Tibial nerve (tissue), 4 donors: ENCODE data around the gene CCDC177. TPM values are rescaled to one million over a fixed set of nuclear protein-coding genes. Genes with fewer than 3 reads are reported as not detected.

ENCODE experiments used
- DNase-seq, 2 donors: peaks; one replicate each; pipeline ENCODE4 v3.0.0-alpha.2; 2019; ENCODE audit warnings: low spot score in 2 of 2
- H3K27ac ChIP-seq, 4 donors: fragments of 200-600 bp; sonication (generic) in 3 of 4; one replicate each; pipeline ENCODE4 v1.5.1; 2017 to 2019; ENCODE audit warnings: mild to moderate bottlenecking in 1 of 4
- H3K27me3 ChIP-seq, 2 donors: fragments of 200-600 bp; sonication (generic) in 1 of 2; one replicate each; pipeline versions ENCODE4 v1.5.1 to v1.6.0; 2017 to 2019
- H3K36me3 ChIP-seq, 3 donors: fragments of 200-600 bp; sonication (generic); one replicate each; pipeline ENCODE4 v1.5.1; 2018 to 2019
- H3K4me1 ChIP-seq, 4 donors: fragments of 200-600 bp; sonication (generic) in 3 of 4; one replicate each; pipeline ENCODE4 v1.5.1; 2017 to 2019
- H3K4me3 ChIP-seq, 4 donors: fragments of 200-600 bp; sonication (generic) in 3 of 4; one replicate each; pipeline ENCODE4 v1.5.1; 2017 to 2019; ENCODE audit warnings: mild to moderate bottlenecking in 1 of 4, moderate library complexity in 1 of 4
- H3K9me3 ChIP-seq, 4 donors: fragments of 200-600 bp; sonication (generic) in 3 of 4; one replicate each; pipeline ENCODE4 v1.5.1; 2017 to 2019
- EP300 ChIP-seq, 2 donors: sonication (generic); formaldehyde crosslinking; IDR thresholded peaks; one replicate each; pipeline ENCODE4 v1.6.1; 2017; ENCODE audit warnings: antibody characterized with exemption in 2 of 2, mild to moderate bottlenecking in 1 of 2
- POLR2A ChIP-seq, 2 donors: fragments of 450-650 bp; IDR thresholded peaks; one replicate each; pipeline ENCODE4 v1.6.1; 2017; ENCODE audit warnings: antibody characterized with exemption in 2 of 2, mild to moderate bottlenecking in 2 of 2, moderate library complexity in 2 of 2
- WGBS, 2 donors: methylation state at CpG; one replicate each; pipeline ENCODE4 v1.1.5; 2018; 5-methylcytosine and 5-hydroxymethylcytosine counted together
- total RNA-seq, 4 donors: library from RNA; depleted of rRNA; stranded (reverse); fragments of >200 nt; gene quantifications; one replicate each; pipeline ENCODE4 v1.1.0, GENCODE V29; 2016
- TF ChIP-seq, protein P1 (sequence below), 5 experiments: fragments of 200-600 bp in 3 of 5; fragments of 450-650 bp in 2 of 5; sonication (generic) in 3 of 5; IDR thresholded peaks; one replicate each; pipeline ENCODE4 v1.5.1; 2016 to 2019; ENCODE audit warnings: antibody characterized with exemption in 5 of 5, mild to moderate bottlenecking in 3 of 5, moderate library complexity in 2 of 5

Gene CCDC177
- total RNA-seq, 4 donors from 2014 or later, result not detected

DNA sequence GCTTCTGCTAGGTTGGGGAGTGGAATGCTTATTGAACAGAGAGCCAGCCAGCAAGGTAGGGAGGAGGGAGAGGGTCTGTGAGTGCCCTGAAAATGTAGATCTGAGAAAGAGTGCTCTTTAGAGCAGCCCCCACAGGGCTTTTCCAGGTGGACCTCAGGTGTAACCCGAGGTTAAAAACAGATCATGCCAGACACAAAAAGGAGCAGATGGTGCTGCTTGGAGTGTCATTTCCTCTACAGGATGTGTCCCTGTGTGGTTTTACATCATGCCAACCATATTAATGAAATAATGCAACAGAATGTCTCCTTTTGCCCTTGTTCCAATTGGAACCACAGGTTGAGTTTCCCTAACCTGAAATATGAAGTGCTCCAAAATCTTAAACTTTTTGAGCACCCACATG, 43.1 kb upstream of the CCDC177 start:
- 61 to 79% methylated on average over 1 of the region's 1 CpG for WGBS, 2 donors
- Histone ChIP-seq H3K4me1 (peaks cover 0 to 100% (median 75%) of the 10 kb centered on the region in 4 donors), H3K27me3 (no peaks in the 10 kb centered on the region), H3K9me3 (no peaks in the 10 kb centered on the region), H3K27ac (peak overlapping the region in 3 of 4 donors; percentile 31 to 43 (median 36)), H3K4me3 (no peak overlapping the region), H3K36me3 (no peaks in the 10 kb centered on the region)
- TF ChIP-seq EP300 (IDR thresholded peaks at IDR 0.05) (no peak), POLR2A (IDR thresholded peaks at IDR 0.05) (no peak)
- TF ChIP-seq, protein P1, sequence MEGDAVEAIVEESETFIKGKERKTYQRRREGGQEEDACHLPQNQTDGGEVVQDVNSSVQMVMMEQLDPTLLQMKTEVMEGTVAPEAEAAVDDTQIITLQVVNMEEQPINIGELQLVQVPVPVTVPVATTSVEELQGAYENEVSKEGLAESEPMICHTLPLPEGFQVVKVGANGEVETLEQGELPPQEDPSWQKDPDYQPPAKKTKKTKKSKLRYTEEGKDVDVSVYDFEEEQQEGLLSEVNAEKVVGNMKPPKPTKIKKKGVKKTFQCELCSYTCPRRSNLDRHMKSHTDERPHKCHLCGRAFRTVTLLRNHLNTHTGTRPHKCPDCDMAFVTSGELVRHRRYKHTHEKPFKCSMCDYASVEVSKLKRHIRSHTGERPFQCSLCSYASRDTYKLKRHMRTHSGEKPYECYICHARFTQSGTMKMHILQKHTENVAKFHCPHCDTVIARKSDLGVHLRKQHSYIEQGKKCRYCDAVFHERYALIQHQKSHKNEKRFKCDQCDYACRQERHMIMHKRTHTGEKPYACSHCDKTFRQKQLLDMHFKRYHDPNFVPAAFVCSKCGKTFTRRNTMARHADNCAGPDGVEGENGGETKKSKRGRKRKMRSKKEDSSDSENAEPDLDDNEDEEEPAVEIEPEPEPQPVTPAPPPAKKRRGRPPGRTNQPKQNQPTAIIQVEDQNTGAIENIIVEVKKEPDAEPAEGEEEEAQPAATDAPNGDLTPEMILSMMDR (IDR thresholded peaks at IDR 0.05), result no peak
- no peak for DNase-seq

DNA sequence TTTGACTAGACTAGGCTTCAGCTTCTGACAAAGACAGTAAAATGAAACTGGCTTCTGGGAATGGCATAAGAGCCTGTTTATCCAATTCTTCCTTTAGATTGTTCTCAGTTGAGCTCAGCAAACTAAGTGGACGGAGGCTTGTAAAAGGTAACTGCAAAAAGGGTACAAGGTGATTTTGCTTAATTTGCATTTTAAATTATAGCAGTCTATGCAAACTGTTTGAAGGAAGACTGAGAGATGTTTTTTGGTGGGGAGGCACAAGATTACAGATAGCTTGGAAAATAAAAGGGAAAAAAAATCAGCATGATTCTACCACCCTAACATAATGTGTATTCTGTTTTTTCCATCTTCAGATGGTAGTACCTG, 41.7 kb upstream of the CCDC177 start:
- TF ChIP-seq POLR2A (IDR thresholded peaks at IDR 0.05) (no peak), EP300 (IDR thresholded peaks at IDR 0.05) (no peak)
- TF ChIP-seq, protein P1 (IDR thresholded peaks at IDR 0.05), result no peak
- H3K27me3 ChIP-seq, result no peaks in the 10 kb centered on the region
- peak overlapping the region in 1 of 4 donors; percentile 18 for H3K4me3 ChIP-seq
- H3K36me3 ChIP-seq, result no peaks in the 10 kb centered on the region
- H3K9me3 ChIP-seq, result no peaks in the 10 kb centered on the region
- peaks cover 0 to 90% (median 72%) of the 10 kb centered on the region in 4 donors for H3K4me1 ChIP-seq
- 56 to 58% methylated on average over 1 of the region's 1 CpG for WGBS, 2 donors
- peak overlapping the region; percentile 19 to 98 (median 98) for H3K27ac ChIP-seq
- no peak for DNase-seq

DNA sequence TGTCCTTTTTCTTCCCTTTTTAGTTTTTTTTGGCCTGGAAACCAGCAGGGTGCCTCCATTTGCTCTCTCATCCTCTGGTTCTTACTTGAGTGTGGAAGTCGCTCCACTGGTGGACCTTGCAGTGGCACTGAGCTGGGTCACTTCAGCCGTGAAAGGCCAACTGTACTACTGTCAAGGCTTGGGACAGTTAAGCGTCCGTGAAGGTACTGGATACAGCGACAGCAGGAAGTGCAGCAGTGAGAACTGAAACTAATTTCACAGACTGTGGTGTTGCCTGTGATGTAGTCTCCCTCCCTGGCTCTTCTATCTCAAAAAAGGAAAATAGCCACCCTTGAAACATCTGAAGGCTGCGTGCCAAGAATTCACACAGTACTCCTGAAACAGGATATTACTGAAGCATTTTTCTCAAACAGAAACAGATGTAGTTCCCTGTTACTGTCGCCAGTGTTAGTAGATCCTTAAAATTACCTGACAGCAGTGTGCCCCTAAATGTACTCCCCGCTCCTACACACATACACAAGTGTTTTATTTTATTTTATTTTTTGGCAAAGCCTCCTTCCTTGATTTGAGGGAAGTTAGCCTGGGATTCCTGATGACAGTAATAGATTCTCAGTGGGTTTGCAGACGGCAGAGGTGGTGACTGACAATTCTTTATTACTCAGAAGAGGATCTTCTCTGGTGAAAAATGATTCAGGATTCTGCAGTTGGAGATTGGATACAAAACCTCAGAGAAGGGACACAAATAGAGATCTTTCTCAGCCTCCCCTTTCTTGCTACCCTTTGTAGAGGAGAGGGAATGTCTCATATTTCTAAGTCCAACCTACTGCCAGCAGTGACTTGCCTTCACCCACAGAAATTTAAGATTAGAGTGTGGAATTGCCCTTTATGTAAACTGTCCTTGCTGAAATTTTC, 41.1 kb upstream of the CCDC177 start:
- 38 to 45% methylated on average over 9 of the region's 9 CpGs for WGBS, 2 donors
- Histone ChIP-seq H3K9me3 (no peaks in the 10 kb centered on the region), H3K36me3 (no peaks in the 10 kb centered on the region), H3K4me3 (peak overlapping the region in 1 of 4 donors; percentile 18), H3K4me1 (peaks cover 0 to 86% (median 67%) of the 10 kb centered on the region in 4 donors), H3K27ac (peak overlapping the region; percentile 19 to 98 (median 98)), H3K27me3 (no peaks in the 10 kb centered on the region)
- DNase-seq, result peak; percentile 40 to 84
- TF ChIP-seq EP300 (IDR thresholded peaks at IDR 0.05), result peak in 1 of 2 donors; percentile 72
- TF ChIP-seq, protein P1 (IDR thresholded peaks at IDR 0.05), result peak in 1 of 5 experiments; percentile 22
- TF ChIP-seq POLR2A (IDR thresholded peaks at IDR 0.05), result peak in 1 of 2 donors; percentile 22

DNA sequence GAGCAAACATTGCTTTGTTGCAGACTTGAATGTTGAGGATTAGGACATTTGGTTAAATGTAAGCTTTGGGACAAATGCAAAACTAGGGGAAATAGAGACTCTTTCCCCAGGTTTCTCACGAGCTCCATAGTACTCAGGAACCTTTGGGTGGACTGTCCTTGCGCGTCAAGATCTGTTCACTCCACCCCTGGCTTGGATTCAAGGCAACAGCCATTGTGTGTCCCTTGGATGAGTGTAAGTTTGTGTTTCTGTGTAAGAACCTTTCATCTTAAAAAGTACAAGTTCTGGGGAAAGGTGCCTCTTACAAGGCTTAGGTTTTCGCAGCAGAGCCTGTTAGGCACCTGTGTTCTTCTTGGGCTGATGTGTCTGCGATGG, 40.4 kb upstream of the CCDC177 start:
- peak overlapping the region in 1 of 4 donors; percentile 18 for H3K4me3 ChIP-seq
- H3K27me3 ChIP-seq, result no peaks in the 10 kb centered on the region
- no peaks in the 10 kb centered on the region for H3K36me3 ChIP-seq
- H3K4me1 ChIP-seq, result peaks cover 0 to 86% (median 69%) of the 10 kb centered on the region in 4 donors
- no peaks in the 10 kb centered on the region for H3K9me3 ChIP-seq
- DNase-seq, result no peak
- TF ChIP-seq POLR2A (IDR thresholded peaks at IDR 0.05), result no peak
- TF ChIP-seq, protein P1 (IDR thresholded peaks at IDR 0.05), result no peak
- no peak for TF ChIP-seq EP300 (IDR thresholded peaks at IDR 0.05)
- H3K27ac ChIP-seq, result peak overlapping the region in 3 of 4 donors; percentile 98
- 55 to 64% methylated on average over 5 of the region's 5 CpGs for WGBS, 2 donors

DNA sequence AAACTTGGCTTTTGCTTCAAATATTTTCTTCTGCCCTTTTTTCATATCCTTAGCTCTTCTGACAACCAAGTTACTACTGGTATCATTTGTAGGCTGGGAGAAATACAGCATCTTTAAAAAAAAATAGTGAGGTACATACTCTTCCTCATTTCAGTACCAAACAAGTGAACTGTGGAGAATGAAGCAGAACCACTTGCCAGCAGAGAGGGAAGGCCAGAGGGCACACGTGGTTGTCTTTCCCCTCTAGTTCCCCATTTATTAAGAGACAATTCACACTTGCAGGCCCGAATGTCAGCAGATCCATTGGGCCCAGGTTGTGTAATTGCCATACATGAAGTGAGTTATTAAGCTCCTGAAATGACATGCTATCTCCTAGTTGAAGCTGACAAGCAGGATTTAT, 39.9 kb upstream of the CCDC177 start:
- Histone ChIP-seq H3K36me3 (no peaks in the 10 kb centered on the region), H3K9me3 (no peaks in the 10 kb centered on the region), H3K4me3 (no peak overlapping the region), H3K4me1 (peaks cover 0 to 85% (median 69%) of the 10 kb centered on the region in 4 donors), H3K27me3 (no peaks in the 10 kb centered on the region), H3K27ac (peak overlapping the region in 3 of 4 donors; percentile 98)
- 17 to 22% methylated on average over 2 of the region's 2 CpGs for WGBS, 2 donors
- peak in 1 of 2 donors; percentile 51 for DNase-seq
- TF ChIP-seq, protein P1 (IDR thresholded peaks at IDR 0.05), result no peak
- TF ChIP-seq POLR2A (IDR thresholded peaks at IDR 0.05), result no peak
- TF ChIP-seq EP300 (IDR thresholded peaks at IDR 0.05), result peak in 1 of 2 donors; percentile 68
